HepG2 (cell line): ENCODE data around the gene RTP2. TPM values are rescaled to one million over a fixed set of nuclear protein-coding genes. Genes with fewer than 3 reads are reported as not detected.

ENCODE experiments used
- ATF1 ChIP-seq: IDR thresholded peaks from 2 replicates; pipeline ENCODE4 v1.6.1; 2016; ENCODE audit warnings: mild to moderate bottlenecking, control low read depth
- ATF2 ChIP-seq: sonication (generic); formaldehyde crosslinking; IDR thresholded peaks from 2 replicates; pipeline ENCODE4 v1.4.0; 2020; ENCODE audit warnings: missing genetic modification reagents
- BCL6 ChIP-seq: IDR thresholded peaks from 2 replicates; pipeline ENCODE4 v1.6.1; 2016; ENCODE audit warnings: missing genetic modification reagents, missing compliant biosample characterization
- CHD4 ChIP-seq: fragments of 200-600 bp; sonication (generic); IDR thresholded peaks from 2 replicates; pipeline ENCODE4 v1.7.0; 2017; ENCODE audit warnings: mild to moderate bottlenecking, low read length, borderline replicate concordance
- HMG20A ChIP-seq: IDR thresholded peaks from 2 replicates; pipeline ENCODE4 v1.6.1; 2016; ENCODE audit warnings: borderline replicate concordance
- MIXL1 ChIP-seq: IDR thresholded peaks from 2 replicates; pipeline ENCODE4 v1.6.1; 2016
- NR2F6 ChIP-seq, 2 experiments: IDR thresholded peaks; 2 replicates each; pipeline ENCODE4 v1.6.1; 2016; ENCODE audit warnings: antibody characterized with exemption in 1 of 2, mild to moderate bottlenecking in 1 of 2
- POGZ ChIP-seq: sonication (generic); formaldehyde crosslinking; IDR thresholded peaks from 2 replicates; pipeline ENCODE4 v1.4.0; 2020; ENCODE audit warnings: mild to moderate bottlenecking, missing genetic modification reagents
- SALL1 ChIP-seq: sonication (generic); formaldehyde crosslinking; IDR thresholded peaks from 2 replicates; pipeline ENCODE4 v1.8.0; 2022; ENCODE audit warnings: mild to moderate bottlenecking, missing genetic modification reagents
- SP4 ChIP-seq: sonication (generic); formaldehyde crosslinking; IDR thresholded peaks from 2 replicates; pipeline ENCODE4 v1.8.1; 2023; ENCODE audit warnings: mild to moderate bottlenecking, missing genetic modification reagents
- SPEN ChIP-seq: sonication (generic); formaldehyde crosslinking; IDR thresholded peaks from 2 replicates; pipeline ENCODE4 v1.5.1; 2020; ENCODE audit warnings: low read depth, mild to moderate bottlenecking, missing genetic modification reagents
- TBX2 ChIP-seq: sonication (generic); formaldehyde crosslinking; IDR thresholded peaks from 2 replicates; pipeline ENCODE4 v1.5.0; 2020; ENCODE audit warnings: missing genetic modification reagents, mild to moderate bottlenecking, borderline replicate concordance
- TCF12 ChIP-seq, 2 experiments: fragments of 450-650 bp in 1 of 2; sonication (generic) in 1 of 2; formaldehyde crosslinking in 1 of 2; IDR thresholded peaks; 2 replicates each; pipeline versions ENCODE4 v1.6.1 to v1.8.0; 2017 to 2022; ENCODE audit warnings: antibody characterized with exemption in 1 of 2, mild to moderate bottlenecking in 1 of 2, missing genetic modification reagents in 1 of 2, moderate library complexity in 1 of 2
- ZBTB34 ChIP-seq: sonication (generic); formaldehyde crosslinking; IDR thresholded peaks from 2 replicates; pipeline ENCODE4 v1.8.0; 2022; ENCODE audit warnings: mild to moderate bottlenecking, missing genetic modification reagents
- ZNF12 ChIP-seq: sonication (generic); formaldehyde crosslinking; IDR thresholded peaks from 2 replicates; pipeline ENCODE4 v1.5.0; 2020; ENCODE audit warnings: missing genetic modification reagents
- ZNF124 ChIP-seq: sonication (generic); formaldehyde crosslinking; IDR thresholded peaks from 2 replicates; pipeline ENCODE4 v1.4.0; 2020; ENCODE audit warnings: missing genetic modification reagents
- ZNF260 ChIP-seq: sonication (generic); formaldehyde crosslinking; IDR thresholded peaks from 2 replicates; pipeline ENCODE4 v1.4.0; 2020; ENCODE audit warnings: missing genetic modification reagents, low read depth, mild to moderate bottlenecking, borderline replicate concordance
- ZNF33A ChIP-seq: sonication (generic); formaldehyde crosslinking; IDR thresholded peaks from 2 replicates; pipeline ENCODE4 v1.5.1; 2020; ENCODE audit warnings: missing genetic modification reagents, mild to moderate bottlenecking, moderate library complexity, borderline replicate concordance
- ZNF44 ChIP-seq: sonication (generic); formaldehyde crosslinking; IDR thresholded peaks from 2 replicates; pipeline ENCODE4 v1.5.1; 2020; ENCODE audit warnings: mild to moderate bottlenecking, missing genetic modification reagents
- ZNF510 ChIP-seq: sonication (generic); formaldehyde crosslinking; IDR thresholded peaks from 2 replicates; pipeline ENCODE4 v1.4.0; 2020; ENCODE audit warnings: low read depth, mild to moderate bottlenecking, missing genetic modification reagents
- ZNF574 ChIP-seq: sonication (generic); formaldehyde crosslinking; IDR thresholded peaks from 2 replicates; pipeline ENCODE4 v1.4.0; 2020; ENCODE audit warnings: missing genetic modification reagents
- ZNF629 ChIP-seq: sonication (generic); formaldehyde crosslinking; conservative IDR thresholded peaks from 2 replicates; pipeline ENCODE4 v1.5.0; 2020; ENCODE audit warnings: missing genetic modification reagents
- ZNF781 ChIP-seq: sonication (generic); formaldehyde crosslinking; IDR thresholded peaks from 2 replicates; pipeline ENCODE4 v1.5.1; 2020; ENCODE audit warnings: borderline replicate concordance, mild to moderate bottlenecking, missing genetic modification reagents; ENCODE audit errors: not compliant biosample characterization
- ZNF891 ChIP-seq: sonication (generic); formaldehyde crosslinking; IDR thresholded peaks from 2 replicates; pipeline ENCODE4 v1.5.0; 2020; ENCODE audit warnings: mild to moderate bottlenecking, missing genetic modification reagents
- polyA plus RNA-seq, 8 experiments: library from polyadenylated mRNA; depleted of rRNA in 3 of 8; stranded (reverse) in 7 of 8; unstranded in 1 of 8; fragments of >200 nt; fragmentation: Illumina TruSeq in 4 of 8; extraction: Trizol in 4 of 8; gene quantifications; 2 replicates each; pipeline versions ENCODE4 v1.2.1 to v1.2.3, GENCODE V29; 2011 to 2016; ENCODE audit warnings: low read depth in 4 of 8, missing spikeins in 1 of 8, mixed read lengths in 1 of 8; ENCODE audit not compliant: insufficient read depth in 1 of 8
- total RNA-seq, 5 experiments: library from RNA; depleted of rRNA; stranded (reverse); fragments of >200 nt; fragmentation: Illumina TruSeq; extraction: Trizol; gene quantifications; 2 replicates each; pipeline ENCODE4 v1.2.3, GENCODE V29; 2016; ENCODE audit warnings: low read depth in 1 of 5

The RTP2 gene
- total and polyA plus RNA-seq, 2 of the 13 experiments (the other 11 are each of a cell fraction or from before 2014, with no cell fraction given) = not detected

- peak; percentile 88; the same call in 1 of the 2 replicates for TF ChIP-seq ZNF44
- peak; percentile 65 for TF ChIP-seq NR2F6 (IDR thresholded peaks at IDR 0.05)
- peak; percentile 51; the same call in 1 of the 2 replicates for TF ChIP-seq NR2F6 (CRISPR knock-in tag; IDR thresholded peaks at IDR 0.05)
- peak; percentile 28; the same call in 1 of the 2 replicates for TF ChIP-seq ZNF574
- peak; percentile 75; the same call in 1 of the 2 replicates for TF ChIP-seq HMG20A
- peak; percentile 68; the same call in 1 of the 2 replicates for TF ChIP-seq CHD4
- TF ChIP-seq ATF1 (CRISPR knock-in tag) = peak; percentile 46
- peak; percentile 67; the same call in 1 of the 2 replicates for TF ChIP-seq MIXL1 (CRISPR knock-in tag)
- 0 out of 2 replicates have a peak, but pooled peaks have one; percentile 36 for TF ChIP-seq SP4 (CRISPR knock-in tag)
- peak; percentile 81 for TF ChIP-seq TBX2 (CRISPR knock-in tag)
- no peak for TF ChIP-seq ZNF510 (CRISPR knock-in tag)
- peak; percentile 93 for TF ChIP-seq ZNF12 (CRISPR knock-in tag)
- 0 out of 2 replicates have a peak, but pooled peaks have one; percentile 1 for TF ChIP-seq ZNF629
- TF ChIP-seq BCL6 (CRISPR knock-in tag) = peak; percentile 79
- no peak for TF ChIP-seq ZNF124
- no peak for TF ChIP-seq ZNF260 (CRISPR knock-in tag)
- peak; percentile 62; the same call in 1 of the 2 replicates for TF ChIP-seq SPEN
- no peak for TF ChIP-seq TCF12 (IDR thresholded peaks at IDR 0.05)
- TF ChIP-seq TCF12 (CRISPR knock-in tag; IDR thresholded peaks at IDR 0.05) = 0 out of 2 replicates have a peak, but pooled peaks have one; percentile 33
- peak; percentile 76; the same call in 1 of the 2 replicates for TF ChIP-seq ATF2 (CRISPR knock-in tag)
- TF ChIP-seq ZNF33A = peak; percentile 61; the same call in 1 of the 2 replicates
- TF ChIP-seq ZNF781 (CRISPR knock-in tag) = peak; percentile 87
- no peak for TF ChIP-seq ZNF891 (CRISPR knock-in tag)
- TF ChIP-seq ZBTB34 (CRISPR knock-in tag) = 0 out of 2 replicates have a peak, but pooled peaks have one; percentile 41
- TF ChIP-seq POGZ = peak; percentile 60; the same call in 1 of the 2 replicates
- TF ChIP-seq SALL1 (CRISPR knock-in tag) = peak; percentile 60
Measured at GRCh38 chr3:187750513-187751123, 48.3 kb upstream of the RTP2 start (continued).
